Measurements from ENCODE around the gene ICAM3.

Gene ICAM3

DNA sequence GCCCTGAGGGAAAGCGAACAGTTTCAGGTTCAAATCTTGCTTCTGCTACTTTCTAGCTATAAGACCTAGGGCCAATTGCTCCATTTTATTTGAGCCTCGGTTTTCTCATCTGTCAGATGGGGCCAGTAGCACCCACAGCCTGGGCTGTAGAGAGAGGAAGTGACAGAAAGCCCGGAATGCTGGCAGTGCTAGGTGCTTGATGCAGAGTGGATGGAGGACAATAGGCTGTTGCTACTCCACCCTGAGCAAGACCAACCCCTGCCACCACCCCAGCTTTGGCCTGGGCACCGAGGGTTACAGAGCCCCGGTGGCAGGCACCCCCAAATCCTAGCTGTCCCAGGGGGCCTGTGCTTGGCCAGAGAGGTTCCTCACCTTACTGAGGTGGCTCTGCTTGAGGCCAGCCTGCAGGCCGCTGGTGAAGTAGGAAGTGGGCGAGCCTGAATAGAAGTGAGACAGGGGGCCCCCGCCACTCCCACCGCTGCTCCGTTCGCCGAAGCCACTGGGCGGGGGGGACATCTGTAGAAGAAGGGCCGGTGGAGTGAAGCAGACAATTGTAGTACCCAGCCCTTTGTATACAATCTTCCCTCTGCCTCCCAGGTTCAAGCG is 21.5 kb downstream of the ICAM3 start:
- DNase-seq = no peak

DNA sequence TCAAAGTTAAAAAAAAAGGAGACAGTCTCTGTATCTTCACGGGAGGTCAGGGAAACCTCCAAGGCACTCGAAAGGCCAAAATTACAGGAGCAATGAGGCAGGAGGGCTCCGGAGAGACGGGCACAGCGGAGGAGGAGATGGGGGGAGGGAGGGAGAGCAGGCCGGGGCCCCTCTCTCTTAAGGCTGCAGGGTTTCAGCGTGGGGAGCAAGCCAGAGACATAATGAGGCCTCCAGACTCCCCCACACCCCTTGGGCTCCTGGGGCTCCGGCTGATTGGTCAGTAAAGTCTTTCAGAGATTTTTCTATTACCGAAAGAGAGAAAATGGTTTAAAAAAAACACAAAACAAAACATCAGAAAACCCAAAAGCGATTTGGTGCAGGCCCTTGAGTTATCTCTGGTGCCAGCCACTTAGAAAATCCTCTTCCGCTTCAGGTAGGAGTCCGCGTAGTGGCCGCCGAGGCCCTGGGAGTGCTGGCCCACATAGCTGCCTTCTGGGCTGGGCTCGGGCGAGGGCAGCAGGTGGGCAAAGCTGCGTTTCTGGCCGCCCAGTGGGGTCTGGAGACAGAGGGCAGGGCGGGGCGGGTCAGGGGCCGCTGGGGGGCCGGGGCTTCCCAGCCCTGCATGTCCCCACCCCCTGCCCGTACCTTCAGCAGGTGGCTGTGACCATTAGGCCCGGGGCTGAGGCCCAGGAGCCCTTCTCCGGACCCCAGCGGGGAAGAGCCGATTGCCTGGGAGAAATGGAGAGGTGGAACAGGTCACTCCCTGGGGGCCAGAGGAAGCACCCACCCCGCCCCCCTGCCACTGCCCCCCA is 22.2 kb downstream of the ICAM3 start:
- DNase-seq = no peak

DNA sequence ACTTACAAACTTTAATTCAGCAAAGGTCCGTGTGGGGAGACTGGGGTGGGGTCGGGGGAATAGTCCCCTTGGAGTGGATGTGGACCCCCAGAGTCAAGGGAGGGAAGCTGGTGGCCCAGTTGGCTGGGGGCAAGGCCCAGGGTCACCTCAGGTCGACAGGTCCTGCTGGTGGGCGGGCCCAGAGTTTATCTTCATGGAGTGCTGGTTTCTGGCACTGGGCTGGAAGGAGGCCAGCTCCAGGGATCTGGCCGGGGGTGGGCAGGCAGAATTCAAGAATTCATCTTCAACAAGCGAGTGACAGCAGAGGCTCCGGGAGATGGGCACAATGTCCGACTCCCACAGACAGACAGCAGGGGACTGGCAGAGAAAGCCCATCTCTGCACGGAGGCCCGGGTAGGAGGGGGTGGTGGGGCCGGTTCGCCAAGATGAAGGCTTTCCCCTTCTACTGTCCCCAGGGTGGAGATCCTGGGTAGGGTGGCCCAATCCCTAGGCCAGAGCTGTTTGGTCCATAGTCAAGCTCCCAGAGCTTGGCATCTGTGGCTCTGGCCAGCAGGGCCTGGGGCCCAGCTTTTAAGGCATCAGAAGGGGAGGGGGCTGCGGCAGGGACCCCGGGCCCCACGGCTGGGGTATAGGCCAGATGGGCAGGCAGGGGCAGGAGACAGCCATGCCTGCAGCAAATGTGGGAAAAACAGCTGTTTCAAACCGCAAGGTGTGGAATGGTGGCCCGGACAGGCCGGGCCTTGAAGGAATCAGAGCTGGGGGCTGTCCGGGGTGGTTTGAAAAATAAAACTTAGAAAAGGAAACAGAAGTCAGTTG is 23.0 kb downstream of the ICAM3 start:
- peak; percentile 81 for DNase-seq

DNA sequence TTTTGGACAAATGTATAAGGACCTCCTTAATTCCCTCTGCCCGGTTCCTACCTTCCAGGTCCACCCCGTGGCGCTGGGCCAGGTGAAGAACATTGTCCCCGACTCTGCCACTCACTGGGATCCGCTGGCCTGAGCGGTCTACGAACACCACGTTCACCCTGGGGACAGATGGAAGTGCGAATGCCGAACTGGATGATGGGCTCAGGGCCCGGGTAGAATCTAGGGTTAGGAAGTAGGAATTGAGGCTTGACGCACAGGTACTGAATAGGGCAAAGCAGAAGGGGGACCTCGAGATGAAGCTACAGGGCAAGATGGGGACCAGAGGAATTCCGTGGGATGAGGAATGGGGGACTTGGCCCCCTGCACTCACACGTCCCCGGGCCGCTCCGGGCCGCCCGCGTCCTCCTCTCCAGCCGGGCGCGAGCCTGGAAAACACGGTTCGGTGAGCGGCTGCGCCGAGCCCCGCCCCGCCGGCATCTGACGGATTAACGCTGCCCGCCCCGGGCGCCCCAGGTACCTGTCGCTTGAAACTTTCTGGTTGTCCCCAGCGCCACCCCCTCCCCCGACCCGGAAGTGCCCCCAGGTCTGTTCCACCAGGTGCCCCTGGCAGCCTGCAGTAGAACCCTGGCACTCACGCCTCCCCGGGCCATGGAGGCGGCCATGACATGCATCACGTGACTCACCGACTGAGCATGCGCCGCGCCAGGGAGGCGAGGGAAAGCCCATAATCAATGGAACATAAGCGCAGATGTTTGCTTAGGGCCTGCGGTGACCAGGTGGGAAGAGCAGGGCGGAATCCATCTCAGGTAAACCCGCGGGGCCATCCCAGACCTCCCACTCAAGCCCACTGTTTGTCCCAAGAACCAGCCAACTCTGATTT is 23.8 kb downstream of the ICAM3 start, which contains the start of gene FDX2:
Gene FDX2 (minus strand): TSS at position 681 of the 880 bp plus-strand sequence. CDS start 19 bp downstream, at position 662.
- DNase-seq = peak; percentile 89

DNA sequence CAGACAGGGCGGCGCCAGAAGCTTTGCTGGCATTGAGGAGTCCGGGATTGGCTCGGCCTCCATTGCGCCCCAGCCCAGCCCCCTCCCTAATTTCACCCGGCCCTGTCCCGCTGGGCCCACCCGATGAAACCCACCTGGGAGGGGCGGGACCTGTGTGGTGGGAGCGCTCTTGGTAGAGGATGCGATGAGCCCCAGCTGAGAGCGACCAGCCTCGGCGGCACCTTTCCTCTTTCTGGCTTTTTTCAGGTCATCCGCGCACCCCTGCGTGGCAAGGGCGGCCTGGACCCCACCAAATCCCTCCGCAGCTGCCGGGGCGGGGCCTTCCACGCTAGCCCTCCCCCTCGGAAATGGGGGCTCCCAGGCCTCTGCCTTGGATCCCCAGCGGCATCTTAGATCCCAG is 30.0 kb downstream of the ICAM3 start, which contains the start of gene ZGLP1:
Gene ZGLP1 (minus strand): TSS at position 393 of the 400 bp plus-strand sequence.
- DNase-seq = no peak

DNA sequence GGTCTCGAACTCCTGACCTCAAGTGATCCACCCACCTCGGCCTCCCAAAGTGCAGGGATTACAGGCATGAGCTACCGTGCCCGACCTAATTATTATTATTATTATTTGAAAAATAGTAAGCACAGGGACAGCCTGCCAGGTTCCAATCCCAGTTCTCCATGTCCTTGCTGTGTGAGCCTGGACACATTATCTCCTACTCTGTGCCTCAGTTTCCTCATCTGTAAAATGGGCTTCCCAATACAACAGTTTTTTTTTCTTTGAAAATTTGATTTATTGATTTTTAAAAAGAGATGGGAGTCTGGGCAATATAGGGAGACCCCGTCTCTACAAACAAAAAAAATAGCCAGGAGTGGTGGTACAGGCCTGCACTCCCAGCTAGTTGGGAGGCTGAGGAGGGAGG is 33.1 kb downstream of the ICAM3 start:
- DNase-seq = no peak

DNA sequence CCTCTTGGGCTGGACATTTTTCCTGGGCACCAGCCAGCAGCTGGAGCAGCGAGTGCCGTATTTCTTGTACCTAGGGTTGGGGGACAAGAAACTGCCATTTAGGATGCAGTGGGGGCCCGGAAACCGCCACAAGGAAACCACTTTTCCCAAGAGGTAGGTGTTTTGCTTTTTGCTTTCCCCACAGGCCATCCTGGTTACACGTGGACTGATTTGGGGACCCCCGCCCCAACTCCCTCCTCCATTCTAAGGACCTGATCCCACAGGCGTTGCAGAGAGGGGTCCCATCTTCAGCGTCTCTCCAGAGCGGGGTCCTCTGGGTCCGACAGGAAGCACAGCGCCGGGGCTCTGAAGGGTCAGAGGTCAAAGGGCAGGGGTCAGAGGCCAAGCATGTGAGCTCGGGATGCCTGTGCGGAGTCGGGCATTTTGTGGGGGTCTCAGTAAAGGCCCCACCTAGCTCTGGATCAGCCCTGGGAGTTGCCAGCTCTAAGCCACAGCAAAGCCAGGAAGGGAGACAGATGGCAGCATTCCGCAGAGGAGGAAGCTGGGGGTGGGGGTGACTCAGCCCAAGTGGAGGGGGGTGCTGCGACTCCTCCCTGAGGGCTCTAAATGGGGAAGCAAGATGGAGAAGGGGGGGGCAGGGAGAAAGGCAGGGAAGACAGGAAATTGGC is 34.2 kb downstream of the ICAM3 start:
- no peak for DNase-seq

DNA sequence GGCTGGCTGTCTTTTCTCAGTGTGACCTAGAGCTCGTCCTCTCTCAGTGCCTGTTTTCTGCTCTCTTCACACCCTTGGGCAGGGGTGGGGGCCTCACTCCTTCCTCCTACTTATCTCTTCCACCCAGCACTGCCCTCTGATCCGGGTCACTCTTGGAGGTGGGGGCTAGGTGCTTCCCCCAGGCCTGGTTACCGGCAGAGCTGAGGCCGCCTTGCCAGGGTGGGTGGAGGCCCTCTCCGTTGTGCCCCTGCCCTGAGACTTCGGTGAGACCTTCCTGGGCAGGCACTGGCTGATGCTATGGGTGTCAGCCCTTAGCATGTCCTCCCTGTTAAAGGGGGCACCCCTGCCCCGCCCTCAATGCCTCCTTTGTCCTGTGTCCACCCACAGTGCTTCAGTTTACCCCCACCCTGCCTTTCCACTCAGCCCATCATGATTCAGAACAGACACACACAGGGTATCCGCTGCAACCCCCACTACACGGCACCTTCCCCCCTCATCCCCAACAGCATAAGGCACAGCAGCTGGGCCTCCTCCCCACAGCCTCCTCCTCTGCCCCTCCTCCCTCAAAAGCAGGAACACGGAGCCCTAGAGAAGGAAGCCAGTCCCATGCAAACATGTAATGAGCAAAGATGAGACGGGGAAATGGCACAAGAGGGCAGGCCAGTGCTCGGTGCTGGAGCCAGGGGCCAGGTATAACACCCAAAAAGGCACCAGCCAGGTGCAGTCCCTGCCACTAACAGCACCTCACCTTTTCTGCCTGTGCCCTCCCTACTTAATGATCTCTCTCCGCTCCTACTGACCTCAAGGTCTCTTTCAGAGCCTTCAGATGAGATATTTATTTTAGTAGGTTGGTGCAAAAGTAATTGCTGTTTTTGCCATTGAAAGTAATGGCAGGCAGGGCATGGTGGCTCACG is 39.6 kb downstream of the ICAM3 start:
- peak; percentile 95 for DNase-seq

DNA sequence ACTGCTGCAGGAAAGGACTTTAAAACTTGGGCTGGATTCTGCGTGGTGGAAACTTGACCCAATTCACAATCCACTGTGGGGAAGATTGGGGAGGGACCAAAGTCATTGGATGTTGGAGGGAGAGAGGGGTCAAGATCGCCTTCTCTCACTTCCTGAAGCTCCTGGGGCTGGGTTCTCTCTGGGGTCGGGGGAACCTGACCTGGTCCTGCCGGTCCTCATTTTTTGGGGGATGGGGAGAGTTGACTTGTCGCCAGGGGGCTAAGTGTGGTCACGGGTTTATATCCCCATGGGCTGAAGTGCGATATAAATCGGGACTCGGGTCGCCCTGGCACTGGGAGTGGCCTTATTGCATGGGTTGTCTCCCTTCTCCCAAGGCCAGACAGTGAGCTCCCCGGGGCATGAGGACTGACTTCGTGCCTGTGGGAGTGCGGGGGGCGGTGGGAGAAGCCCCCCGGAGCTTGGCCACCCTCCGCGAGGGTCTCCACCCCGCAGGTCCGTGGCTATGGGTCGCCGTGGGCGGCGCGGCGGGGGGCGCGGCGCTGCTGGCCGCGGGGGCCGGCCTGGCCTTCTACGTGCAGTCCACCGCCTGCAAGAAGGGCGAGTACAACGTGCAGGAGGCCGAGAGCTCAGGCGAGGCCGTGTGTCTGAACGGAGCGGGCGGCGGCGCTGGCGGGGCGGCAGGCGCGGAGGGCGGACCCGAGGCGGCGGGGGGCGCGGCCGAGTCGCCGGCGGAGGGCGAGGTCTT is 43.4 kb downstream of the ICAM3 start:
- DNase-seq = no peak

DNA sequence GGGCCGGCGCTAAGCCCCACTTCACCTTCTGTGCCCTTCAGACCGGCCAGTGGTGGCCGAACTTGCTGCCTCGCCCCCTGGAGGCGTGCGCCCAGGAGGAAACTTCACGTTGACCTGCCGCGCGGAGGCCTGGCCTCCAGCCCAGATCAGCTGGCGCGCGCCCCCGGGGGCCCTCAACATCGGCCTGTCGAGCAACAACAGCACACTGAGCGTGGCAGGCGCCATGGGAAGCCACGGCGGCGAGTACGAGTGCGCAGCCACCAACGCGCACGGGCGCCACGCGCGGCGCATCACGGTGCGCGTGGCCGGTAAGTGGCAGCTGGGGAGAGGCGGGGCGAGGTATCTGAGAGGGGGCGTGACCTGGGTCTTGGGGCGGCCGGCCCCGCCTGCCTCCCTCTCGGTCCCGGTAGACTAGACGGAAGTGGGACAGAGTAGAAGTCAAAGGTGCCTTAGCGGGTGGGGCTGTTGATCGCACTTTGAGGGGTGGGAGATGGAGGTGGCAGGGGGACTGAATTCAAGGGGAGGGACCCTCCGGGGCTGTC is 44.0 kb downstream of the ICAM3 start:
- DNase-seq = peak; percentile 64

DNA sequence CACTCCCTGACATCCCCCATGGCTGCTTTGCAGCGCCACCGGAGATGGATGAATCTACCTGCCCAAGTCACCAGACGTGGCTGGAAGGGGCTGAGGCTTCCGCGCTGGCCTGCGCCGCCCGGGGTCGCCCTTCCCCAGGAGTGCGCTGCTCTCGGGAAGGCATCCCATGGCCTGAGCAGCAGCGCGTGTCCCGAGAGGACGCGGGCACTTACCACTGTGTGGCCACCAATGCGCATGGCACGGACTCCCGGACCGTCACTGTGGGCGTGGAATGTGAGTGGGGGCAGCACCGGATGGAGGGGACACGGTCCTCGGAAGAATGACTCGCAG is 45.1 kb downstream of the ICAM3 start:
- DNase-seq = no peak

DNA sequence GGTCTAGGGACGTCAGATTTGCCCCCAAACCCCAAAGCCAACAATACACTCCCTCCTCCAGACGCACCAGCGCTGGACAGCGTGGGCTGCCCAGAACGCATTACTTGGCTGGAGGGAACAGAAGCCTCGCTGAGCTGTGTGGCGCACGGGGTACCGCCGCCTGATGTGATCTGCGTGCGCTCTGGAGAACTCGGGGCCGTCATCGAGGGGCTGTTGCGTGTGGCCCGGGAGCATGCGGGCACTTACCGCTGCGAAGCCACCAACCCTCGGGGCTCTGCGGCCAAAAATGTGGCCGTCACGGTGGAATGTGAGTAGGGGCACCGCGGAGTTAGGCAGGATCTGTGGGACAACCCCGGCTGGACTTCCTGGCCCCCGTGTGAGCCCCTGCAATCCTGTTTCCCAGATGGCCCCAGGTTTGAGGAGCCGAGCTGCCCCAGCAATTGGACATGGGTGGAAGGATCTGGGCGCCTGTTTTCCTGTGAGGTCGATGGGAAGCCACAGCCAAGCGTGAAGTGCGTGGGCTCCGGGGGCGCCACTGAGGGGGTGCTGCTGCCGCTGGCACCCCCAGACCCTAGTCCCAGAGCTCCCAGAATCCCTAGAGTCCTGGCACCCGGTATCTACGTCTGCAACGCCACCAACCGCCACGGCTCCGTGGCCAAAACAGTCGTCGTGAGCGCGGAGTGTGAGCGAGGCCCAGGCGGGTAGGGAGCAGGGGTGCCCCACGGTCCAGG is 45.6 kb downstream of the ICAM3 start:
- DNase-seq = no peak

DNA sequence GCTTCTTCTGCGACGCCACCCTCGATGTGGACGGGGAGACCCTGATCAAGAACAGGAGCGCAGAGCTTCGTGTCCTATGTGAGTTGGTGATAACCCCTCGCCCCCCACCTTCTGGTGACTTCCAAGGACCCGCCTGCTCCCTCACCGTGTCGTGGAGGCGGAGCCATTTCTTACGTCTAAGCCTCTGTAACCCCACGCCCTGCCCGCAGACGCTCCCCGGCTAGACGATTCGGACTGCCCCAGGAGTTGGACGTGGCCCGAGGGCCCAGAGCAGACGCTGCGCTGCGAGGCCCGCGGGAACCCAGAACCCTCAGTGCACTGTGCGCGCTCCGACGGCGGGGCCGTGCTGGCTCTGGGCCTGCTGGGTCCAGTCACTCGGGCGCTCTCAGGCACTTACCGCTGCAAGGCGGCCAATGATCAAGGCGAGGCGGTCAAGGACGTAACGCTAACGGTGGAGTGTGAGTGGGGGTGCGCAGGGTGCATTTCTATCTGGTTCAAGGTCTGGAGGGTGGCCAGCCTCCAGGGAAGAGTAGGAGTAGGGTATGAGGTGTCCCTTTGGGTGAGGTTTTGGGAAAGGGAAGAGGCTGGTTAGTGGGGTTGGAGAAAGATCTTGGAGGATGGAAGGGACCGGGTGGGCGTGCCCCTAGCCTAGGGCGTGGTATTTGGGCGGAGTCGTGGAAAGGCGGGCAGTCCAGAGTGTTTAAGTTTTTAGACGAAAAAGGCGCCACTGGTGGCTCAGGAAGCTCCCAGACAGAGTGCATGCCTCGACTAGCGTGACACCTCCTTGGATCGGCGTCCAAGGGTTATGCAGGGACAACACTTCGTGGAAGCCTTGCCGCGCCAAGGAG is 46.4 kb downstream of the ICAM3 start:
- DNase-seq = peak; percentile 45

DNA sequence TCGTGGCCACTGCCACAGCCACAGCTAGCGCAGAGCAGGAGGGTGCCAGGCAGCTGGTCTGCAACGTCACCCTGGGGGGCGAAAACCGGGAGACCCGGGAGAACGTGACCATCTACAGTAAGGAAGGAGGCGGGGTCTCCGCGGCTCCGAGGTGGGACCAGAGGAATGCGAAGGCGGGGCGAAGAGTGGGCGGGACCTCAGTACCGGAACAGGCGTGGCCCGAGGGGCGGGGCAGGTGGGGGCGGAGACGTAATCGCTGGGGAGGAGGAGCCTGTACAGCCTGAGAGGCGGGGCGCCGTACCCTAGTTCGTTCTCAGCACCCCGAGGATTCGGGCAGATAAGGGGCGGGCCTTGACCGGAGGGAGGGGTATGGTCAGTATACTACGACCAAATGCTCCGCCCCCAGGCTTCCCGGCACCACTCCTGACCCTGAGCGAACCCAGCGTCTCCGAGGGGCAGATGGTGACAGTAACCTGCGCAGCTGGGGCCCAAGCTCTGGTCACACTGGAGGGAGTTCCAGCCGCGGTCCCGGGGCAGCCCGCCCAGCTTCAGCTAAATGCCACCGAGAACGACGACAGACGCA is 47.1 kb downstream of the ICAM3 start:
- DNase-seq = peak; percentile 88

DNA sequence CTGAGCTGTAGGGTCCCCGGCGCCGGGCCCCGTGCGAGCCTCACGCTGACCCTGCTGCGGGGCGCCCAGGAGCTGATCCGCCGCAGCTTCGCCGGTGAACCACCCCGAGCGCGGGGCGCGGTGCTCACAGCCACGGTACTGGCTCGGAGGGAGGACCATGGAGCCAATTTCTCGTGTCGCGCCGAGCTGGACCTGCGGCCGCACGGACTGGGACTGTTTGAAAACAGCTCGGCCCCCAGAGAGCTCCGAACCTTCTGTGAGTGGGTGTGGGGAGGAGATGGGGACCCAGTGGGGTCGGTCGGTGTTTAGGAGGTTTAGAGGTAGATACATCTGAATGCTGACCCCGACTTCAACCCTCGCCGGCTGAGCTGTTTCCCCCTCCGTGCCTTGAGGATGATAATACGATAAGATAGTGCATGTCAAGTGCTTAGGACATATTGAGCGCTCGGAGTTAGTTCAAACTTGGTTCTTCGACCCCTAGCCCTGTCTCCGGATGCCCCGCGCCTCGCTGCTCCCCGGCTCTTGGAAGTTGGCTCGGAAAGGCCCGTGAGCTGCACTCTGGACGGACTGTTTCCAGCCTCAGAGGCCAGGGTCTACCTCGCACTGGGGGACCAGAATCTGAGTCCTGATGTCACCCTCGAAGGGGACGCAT is 47.7 kb downstream of the ICAM3 start:
- DNase-seq = peak; percentile 48

DNA sequence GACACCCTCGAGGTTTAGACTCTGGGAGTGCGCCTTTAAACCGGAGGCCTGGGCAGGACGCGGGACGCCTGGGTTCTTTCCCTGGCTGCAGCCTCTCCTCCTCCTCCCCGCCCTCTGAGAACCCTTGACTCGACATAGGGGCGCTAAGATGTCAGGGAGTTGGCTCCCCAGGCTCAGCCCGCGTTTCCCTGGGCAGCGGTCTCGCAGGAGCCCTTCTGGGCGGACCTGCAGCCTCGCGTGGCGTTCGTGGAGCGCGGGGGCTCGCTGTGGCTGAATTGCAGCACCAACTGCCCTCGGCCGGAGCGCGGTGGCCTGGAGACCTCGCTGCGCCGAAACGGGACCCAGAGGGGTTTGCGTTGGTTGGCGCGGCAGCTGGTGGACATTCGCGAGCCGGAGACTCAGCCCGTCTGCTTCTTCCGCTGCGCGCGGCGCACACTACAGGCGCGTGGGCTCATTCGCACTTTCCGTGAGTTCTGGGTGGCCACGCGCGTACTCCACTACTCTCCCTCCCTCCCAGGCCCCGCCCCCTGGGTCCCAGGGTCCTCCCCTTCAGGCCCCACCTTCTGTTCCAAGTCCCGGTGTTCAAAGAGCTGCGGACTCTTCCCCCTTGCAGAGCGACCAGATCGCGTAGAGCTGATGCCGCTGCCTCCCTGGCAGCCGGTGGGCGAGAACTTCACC is 48.4 kb downstream of the ICAM3 start:
- DNase-seq = peak; percentile 89

All from hematopoietic multipotent progenitor cell treated with erythropoietin and hydrocortisone succinate and interleukin-3 and kit ligand, for 8 days (in vitro differentiated cells).